Stomach smooth muscle (tissue), 2 donors: ENCODE results near the gene TUBGCP3.

Experiments used
- H3K27ac ChIP-seq: one replicate; pipeline ENCODE4 v1.7.0; 2013; ENCODE audit warnings: mild to moderate bottlenecking, low read length, inconsistent platforms
- H3K27me3 ChIP-seq, 2 donors: one replicate each; pipeline ENCODE4 v1.7.0; 2013; ENCODE audit warnings: low read length in 2 of 2; ENCODE audit not compliant: insufficient read depth in 2 of 2, control insufficient read depth in 1 of 2
- H3K36me3 ChIP-seq, 2 donors: one replicate each; pipeline ENCODE4 v1.7.0; 2013; ENCODE audit warnings: low read length in 2 of 2; ENCODE audit not compliant: control insufficient read depth in 2 of 2, insufficient read depth in 2 of 2
- H3K4me1 ChIP-seq: one replicate; pipeline ENCODE4 v1.7.0; 2013; ENCODE audit warnings: low read length; ENCODE audit not compliant: control insufficient read depth, insufficient read depth
- H3K4me3 ChIP-seq, 2 donors: one replicate each; pipeline ENCODE4 v1.7.0; 2013; ENCODE audit warnings: low read length in 2 of 2
- H3K9ac ChIP-seq, 2 donors: one replicate each; pipeline ENCODE4 v1.7.0; 2013; ENCODE audit warnings: low read length in 2 of 2, mild to moderate bottlenecking in 1 of 2
- H3K9me3 ChIP-seq, 2 donors: one replicate each; pipeline ENCODE4 v1.7.0; 2013; ENCODE audit warnings: low read length in 2 of 2; ENCODE audit not compliant: control insufficient read depth in 2 of 2
- donor health status: healthy.
- donor health status: Pancreatic carcinoma.

TUBGCP3 gene

GRCh38 chr13:112444416-112445399, 143.2 kb downstream of the TUBGCP3 start:
- Histone ChIP-seq H3K27me3 (peaks cover 26 to 29% of the 10 kb centered on the region in 2 donors), H3K27ac (no peak overlapping the region), H3K4me1 (peaks cover 3% of the 10 kb centered on the region), H3K9me3 (no peaks in the 10 kb centered on the region), H3K4me3 (no peak overlapping the region), H3K36me3 (no peaks in the 10 kb centered on the region), H3K9ac (no peak overlapping the region)

GRCh38 chr13:112443995-112444311, 144.0 kb downstream of the TUBGCP3 start:
- Histone ChIP-seq H3K4me1 (peaks cover 3% of the 10 kb centered on the region), H3K9ac (no peak overlapping the region), H3K36me3 (no peaks in the 10 kb centered on the region), H3K27me3 (peaks cover 26 to 30% of the 10 kb centered on the region in 2 donors), H3K9me3 (no peaks in the 10 kb centered on the region), H3K27ac (no peak overlapping the region), H3K4me3 (no peak overlapping the region)

GRCh38 chr13:112443191-112443994, 144.6 kb downstream of the TUBGCP3 start:
- Histone ChIP-seq H3K9me3 (no peaks in the 10 kb centered on the region), H3K9ac (no peak overlapping the region), H3K4me1 (peaks cover 3% of the 10 kb centered on the region), H3K27ac (no peak overlapping the region), H3K27me3 (peaks cover 26 to 30% of the 10 kb centered on the region in 2 donors), H3K4me3 (no peak overlapping the region), H3K36me3 (no peaks in the 10 kb centered on the region)

- Histone ChIP-seq H3K27ac (no peak overlapping the region), H3K4me3 (no peak overlapping the region), H3K9ac (no peak overlapping the region), H3K4me1 (peaks cover 3% of the 10 kb centered on the region), H3K27me3 (peaks cover 23 to 30% of the 10 kb centered on the region in 2 donors), H3K9me3 (no peaks in the 10 kb centered on the region), H3K36me3 (no peaks in the 10 kb centered on the region)
Measured at GRCh38 chr13:112442483-112443090, 145.4 kb downstream of the TUBGCP3 start.

- Histone ChIP-seq H3K36me3 (no peaks in the 10 kb centered on the region), H3K9me3 (no peaks in the 10 kb centered on the region), H3K27ac (no peak overlapping the region), H3K9ac (no peak overlapping the region), H3K4me1 (peaks cover 3% of the 10 kb centered on the region), H3K4me3 (no peak overlapping the region), H3K27me3 (peaks cover 23 to 29% of the 10 kb centered on the region in 2 donors)
Measured at GRCh38 chr13:112441779-112442310, 146.1 kb downstream of the TUBGCP3 start.

- Histone ChIP-seq H3K9ac (no peak overlapping the region), H3K27me3 (peaks cover 23 to 29% of the 10 kb centered on the region in 2 donors), H3K9me3 (no peaks in the 10 kb centered on the region), H3K4me1 (peaks cover 3% of the 10 kb centered on the region), H3K36me3 (no peaks in the 10 kb centered on the region), H3K4me3 (no peak overlapping the region), H3K27ac (no peak overlapping the region)
Measured at GRCh38 chr13:112441226-112441625, 146.7 kb downstream of the TUBGCP3 start.

- no peak overlapping the region for H3K4me3 ChIP-seq
- peaks cover under 1% of the 10 kb centered on the region for H3K4me1 ChIP-seq
- H3K9me3 ChIP-seq = peaks cover 3 to 4% of the 10 kb centered on the region in 2 donors
- no peak overlapping the region for H3K9ac ChIP-seq
- H3K27ac ChIP-seq = no peak overlapping the region
- H3K27me3 ChIP-seq = peaks cover 14 to 20% of the 10 kb centered on the region in 2 donors
- no peaks in the 10 kb centered on the region for H3K36me3 ChIP-seq
Measured at GRCh38 chr13:112438515-112438914, 149.4 kb downstream of the TUBGCP3 start.

GRCh38 chr13:112438094-112438493, 149.9 kb downstream of the TUBGCP3 start:
- Histone ChIP-seq H3K36me3 (no peaks in the 10 kb centered on the region), H3K9ac (no peak overlapping the region), H3K27me3 (peaks cover 10 to 16% of the 10 kb centered on the region in 2 donors), H3K4me3 (no peak overlapping the region), H3K4me1 (no peaks in the 10 kb centered on the region), H3K27ac (no peak overlapping the region), H3K9me3 (peaks cover 3 to 4% of the 10 kb centered on the region in 2 donors)

GRCh38 chr13:112435973-112436372, 152.0 kb downstream of the TUBGCP3 start:
- peaks cover 0 to 6% of the 10 kb centered on the region in 2 donors for H3K27me3 ChIP-seq
- no peaks in the 10 kb centered on the region for H3K4me1 ChIP-seq
- no peaks in the 10 kb centered on the region for H3K36me3 ChIP-seq
- no peak overlapping the region for H3K27ac ChIP-seq
- no peak overlapping the region for H3K9ac ChIP-seq
- no peak overlapping the region for H3K4me3 ChIP-seq
- H3K9me3 ChIP-seq = peaks cover 3 to 4% of the 10 kb centered on the region in 2 donors
